ENCODE measurements around the gene SCGB3A1. TPM values are rescaled to one million over a fixed set of nuclear protein-coding genes. Genes with fewer than 3 reads are reported as not detected.
A peak's percentile ranks its signal among the peaks of the same experiment; 100 is the strongest.

Gene SCGB3A1
- total and polyA plus RNA-seq, 9 of the 15 experiments (the other 6 are each of a cell fraction or from before 2014, with no cell fraction given): 0.33 TPM; not detected in 8

- TF ChIP-seq ILK (tag; IDR thresholded peaks at IDR 0.05; ENCODE audit: borderline replicate concordance, low read depth): no peak
- TF ChIP-seq MCM7 (IDR thresholded peaks at IDR 0.05): no peak
- TF ChIP-seq SMAD1 (IDR thresholded peaks at IDR 0.05; ENCODE audit: low read depth, low read length, partially characterized antibody): no peak
- TF ChIP-seq CREB5 (CRISPR knock-in tag; IDR thresholded peaks at IDR 0.05): no peak
- no peak for TF ChIP-seq ZNF561 (CRISPR knock-in tag; conservative IDR thresholded peaks at IDR 0.05)
- TF ChIP-seq RNF2 (IDR thresholded peaks at IDR 0.05): no peak
- no peak for TF ChIP-seq SAFB (IDR thresholded peaks at IDR 0.05; ENCODE audit: borderline replicate concordance, low read depth, low read length)
- peak in 1 of 2 experiments; percentile 94; a peak in 2 of 4 replicates for TF ChIP-seq ZNF318 (IDR thresholded peaks at IDR 0.05; ENCODE audit: borderline replicate concordance in 1 of 2, low read depth in 1 of 2)
- TF ChIP-seq STAT5B (CRISPR knock-in tag; IDR thresholded peaks at IDR 0.05): no peak
- TF ChIP-seq PREB (CRISPR knock-in tag; IDR thresholded peaks at IDR 0.05): no peak
- TF ChIP-seq HOXB6 (CRISPR knock-in tag; IDR thresholded peaks at IDR 0.05; ENCODE audit: borderline replicate concordance): no peak
- no peak for TF ChIP-seq ARID3B (CRISPR knock-in tag; IDR thresholded peaks at IDR 0.05; ENCODE audit: borderline replicate concordance)
- no peak for TF ChIP-seq ZNF253 (CRISPR knock-in tag; conservative IDR thresholded peaks at IDR 0.05)
- TF ChIP-seq ATF3 (IDR thresholded peaks at IDR 0.05): peak; percentile 86
- TF ChIP-seq ATF3 (CRISPR knock-in tag; conservative IDR thresholded peaks at IDR 0.05): no peak
These were observed 37.8 kb downstream of the SCGB3A1 start (continued) for GRCh38 chr5:180553530-180553929.
